ENCODE results near the gene SRSF11. TPM values are rescaled to one million over a fixed set of nuclear protein-coding genes. Genes with fewer than 3 reads are reported as not detected.

The SRSF11 gene
- total RNA-seq, 4 donors from 2014 or later = 215 to 310 (median 221) TPM

DNA sequence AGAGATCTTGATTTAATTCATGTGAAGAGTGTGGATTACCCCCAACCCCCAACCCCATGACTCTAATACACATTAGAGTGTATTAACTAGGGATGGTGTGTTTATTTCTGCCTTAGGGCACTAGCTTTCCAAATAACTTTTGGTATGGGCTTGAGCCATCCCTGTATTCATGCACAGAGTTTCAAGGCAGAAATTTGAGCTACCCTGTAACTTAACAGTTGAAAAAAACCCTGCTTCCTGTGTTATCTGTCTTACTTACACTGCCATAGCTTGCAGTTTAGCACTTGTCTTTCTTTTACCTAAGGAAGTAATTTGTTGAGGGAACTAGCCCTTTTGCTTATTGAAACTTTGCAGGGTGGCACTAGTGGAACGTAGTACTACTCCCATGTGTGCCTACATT, 6.3 kb downstream of the SRSF11 start:
- TF ChIP-seq, protein P1, sequence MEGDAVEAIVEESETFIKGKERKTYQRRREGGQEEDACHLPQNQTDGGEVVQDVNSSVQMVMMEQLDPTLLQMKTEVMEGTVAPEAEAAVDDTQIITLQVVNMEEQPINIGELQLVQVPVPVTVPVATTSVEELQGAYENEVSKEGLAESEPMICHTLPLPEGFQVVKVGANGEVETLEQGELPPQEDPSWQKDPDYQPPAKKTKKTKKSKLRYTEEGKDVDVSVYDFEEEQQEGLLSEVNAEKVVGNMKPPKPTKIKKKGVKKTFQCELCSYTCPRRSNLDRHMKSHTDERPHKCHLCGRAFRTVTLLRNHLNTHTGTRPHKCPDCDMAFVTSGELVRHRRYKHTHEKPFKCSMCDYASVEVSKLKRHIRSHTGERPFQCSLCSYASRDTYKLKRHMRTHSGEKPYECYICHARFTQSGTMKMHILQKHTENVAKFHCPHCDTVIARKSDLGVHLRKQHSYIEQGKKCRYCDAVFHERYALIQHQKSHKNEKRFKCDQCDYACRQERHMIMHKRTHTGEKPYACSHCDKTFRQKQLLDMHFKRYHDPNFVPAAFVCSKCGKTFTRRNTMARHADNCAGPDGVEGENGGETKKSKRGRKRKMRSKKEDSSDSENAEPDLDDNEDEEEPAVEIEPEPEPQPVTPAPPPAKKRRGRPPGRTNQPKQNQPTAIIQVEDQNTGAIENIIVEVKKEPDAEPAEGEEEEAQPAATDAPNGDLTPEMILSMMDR (IDR thresholded peaks at IDR 0.05; ENCODE audit: low read depth) = no peak

DNA sequence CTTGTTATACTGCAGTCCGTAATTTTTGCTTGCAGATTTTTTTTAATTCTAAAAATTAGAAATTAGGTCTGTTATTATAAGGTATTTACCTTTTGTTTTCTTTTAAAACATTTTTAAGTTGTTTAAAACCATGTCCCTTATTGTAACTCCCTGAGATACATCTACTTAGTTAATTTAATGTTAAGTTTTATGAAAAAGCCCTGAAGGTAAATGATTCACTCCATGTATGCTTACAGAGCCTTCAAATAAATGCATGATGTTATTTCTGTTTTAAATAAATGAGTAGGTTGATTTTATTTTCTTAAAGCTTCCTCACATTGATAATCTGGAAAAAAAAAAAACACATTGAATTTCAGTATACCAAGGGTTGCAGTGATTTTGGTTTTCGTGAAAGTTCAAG, 7.5 kb downstream of the SRSF11 start:
- TF ChIP-seq, protein P1 (IDR thresholded peaks at IDR 0.05; ENCODE audit: low read depth) = no peak

DNA sequence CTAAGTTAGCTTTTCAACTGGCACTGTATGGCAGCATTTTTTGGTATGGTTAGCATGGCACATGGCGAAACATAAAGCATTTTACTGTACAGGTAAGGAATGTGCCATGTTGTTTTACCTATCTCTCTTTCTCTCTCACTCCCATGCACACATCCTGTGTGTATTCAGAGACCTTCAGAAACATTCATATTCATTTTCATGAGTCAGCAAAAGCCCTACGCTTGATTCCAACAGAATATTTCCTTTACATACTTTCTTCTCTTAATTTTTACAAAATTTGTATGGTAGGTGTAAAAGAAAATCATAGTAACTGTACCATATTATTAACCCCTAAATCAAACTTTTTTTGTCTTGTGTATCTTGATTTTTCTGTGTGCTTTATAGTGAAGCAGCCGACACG, 10.3 kb downstream of the SRSF11 start:
- TF ChIP-seq, protein P1 (IDR thresholded peaks at IDR 0.05; ENCODE audit: low read depth) = no peak

DNA sequence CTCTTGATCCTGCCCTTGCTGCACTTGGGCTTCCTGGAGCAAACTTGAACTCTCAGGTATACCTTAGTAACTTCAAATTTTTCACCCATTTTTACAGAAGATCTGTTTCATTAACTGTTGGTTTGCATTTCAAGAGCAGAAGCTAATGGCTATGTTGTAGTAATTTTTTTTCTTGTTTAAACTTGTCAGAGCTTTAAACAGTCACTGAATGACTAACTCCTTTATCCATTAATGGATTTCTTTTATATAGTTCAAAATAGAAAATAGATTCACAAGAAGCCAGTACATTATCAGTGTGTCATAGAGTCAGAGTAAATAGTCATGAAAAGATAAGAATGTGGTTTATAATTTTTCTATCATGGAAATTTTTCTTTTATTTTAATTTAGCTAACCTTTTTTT, 13.6 kb downstream of the SRSF11 start:
- TF ChIP-seq, protein P1 (IDR thresholded peaks at IDR 0.05; ENCODE audit: low read depth) = no peak

DNA sequence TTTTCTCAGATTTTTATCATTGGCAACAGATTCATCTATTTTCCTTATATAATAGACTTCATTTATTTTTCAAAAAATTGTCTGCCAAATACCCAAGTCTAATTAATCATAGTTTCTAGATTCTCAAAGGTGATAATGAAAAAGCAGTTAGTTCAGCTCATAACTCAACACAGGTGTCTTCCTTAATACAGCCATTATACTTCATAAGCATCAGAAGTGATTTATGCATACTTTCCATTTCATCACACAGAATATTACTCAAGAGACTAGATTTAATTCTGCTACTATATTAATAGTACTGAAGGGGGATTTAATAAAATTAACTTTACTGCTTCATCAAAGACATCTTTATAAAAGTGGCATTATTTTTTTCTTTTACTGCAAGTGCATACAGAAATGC, 18.8 kb downstream of the SRSF11 start:
- TF ChIP-seq, protein P1 (IDR thresholded peaks at IDR 0.05; ENCODE audit: low read depth) = no peak

DNA sequence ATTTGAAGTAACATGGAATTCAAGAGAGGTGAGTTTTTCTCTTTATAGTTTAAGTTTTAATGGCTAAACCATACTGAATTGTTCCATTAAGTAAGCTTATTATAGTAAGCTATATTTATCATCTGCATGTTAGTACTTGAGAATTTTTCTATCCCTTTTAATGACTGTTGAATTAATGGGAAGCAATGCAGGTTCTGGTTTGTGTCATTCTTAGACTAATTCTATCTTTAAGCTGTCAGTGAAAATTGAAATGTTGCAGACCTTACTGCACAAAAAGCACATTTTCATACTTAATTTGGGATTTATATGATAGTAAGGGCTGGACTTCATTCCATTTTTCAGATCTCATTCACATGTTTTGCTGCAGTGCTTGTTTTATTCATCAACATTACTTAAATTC, 25.9 kb downstream of the SRSF11 start:
- TF ChIP-seq, protein P1 (IDR thresholded peaks at IDR 0.05; ENCODE audit: low read depth) = no peak

DNA sequence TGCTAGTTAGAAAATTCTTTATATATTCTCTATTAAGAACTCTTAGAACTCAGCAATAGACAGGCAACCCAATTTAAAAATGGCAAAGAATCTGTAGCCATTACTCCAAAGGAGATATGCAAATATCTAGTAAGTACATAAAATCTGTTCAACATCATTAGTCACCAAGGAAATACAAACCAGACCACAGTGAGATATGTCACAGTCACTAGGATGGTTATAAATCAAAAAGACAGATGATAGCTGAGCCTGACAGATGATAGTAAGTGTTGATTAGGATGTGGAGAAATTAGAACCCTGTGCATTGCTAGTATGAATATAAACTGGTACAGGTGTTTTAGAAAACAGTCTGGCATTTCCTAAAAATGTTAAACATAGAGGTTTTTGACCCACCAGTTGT, 26.6 kb downstream of the SRSF11 start:
- TF ChIP-seq, protein P1 (IDR thresholded peaks at IDR 0.05; ENCODE audit: low read depth) = no peak

All from subcutaneous adipose tissue (tissue), 4 donors.